ENCODE results near the gene SERPINE3. TPM values are rescaled to one million over a fixed set of nuclear protein-coding genes. Genes with fewer than 3 reads are reported as not detected.

SERPINE3 gene
- total RNA-seq, 1 experiment from 2014 or later: not detected

DNA sequence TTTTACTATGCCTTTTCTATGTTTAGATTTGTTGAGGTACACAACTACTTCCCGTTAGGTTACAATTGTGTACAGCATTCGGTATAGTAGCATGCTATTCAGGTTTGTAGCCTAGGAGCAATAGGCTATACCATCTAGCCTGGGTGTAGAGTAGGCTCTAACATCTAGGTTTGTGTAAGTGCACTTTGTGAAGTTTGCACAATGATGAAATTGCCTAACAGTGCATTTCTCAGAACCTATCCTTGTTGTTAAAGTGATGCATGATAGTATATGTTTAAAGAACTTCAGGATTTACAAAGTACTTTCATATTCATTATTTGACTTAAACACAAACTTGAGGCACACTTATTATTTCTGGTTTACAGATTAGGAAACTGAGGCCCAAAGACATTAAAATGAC is 11.5 kb upstream of the SERPINE3 start:
- no peak for DNase-seq (ENCODE audit: extremely low read depth, low read depth)

DNA sequence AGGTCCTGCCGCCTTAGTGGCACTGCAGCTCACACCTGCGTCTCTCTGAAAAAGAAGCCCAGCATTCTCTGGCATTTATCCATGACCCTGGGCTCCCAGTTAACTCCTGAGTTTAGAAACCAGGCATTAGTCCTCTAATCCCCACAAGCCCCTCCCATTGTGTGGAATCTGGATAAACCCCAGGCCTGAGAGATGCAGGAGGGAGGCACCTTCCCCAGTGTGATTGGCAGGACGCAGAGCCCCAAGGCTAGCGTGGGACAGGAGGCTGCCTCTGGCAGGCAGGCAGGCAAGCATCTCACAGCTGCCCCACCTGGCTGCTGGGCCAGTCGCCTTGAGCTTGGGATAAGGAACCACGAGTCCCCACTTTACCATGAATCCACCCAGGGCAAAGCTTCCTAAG is 11.0 kb upstream of the SERPINE3 start:
- DNase-seq (ENCODE audit: extremely low read depth, low read depth): no peak

DNA sequence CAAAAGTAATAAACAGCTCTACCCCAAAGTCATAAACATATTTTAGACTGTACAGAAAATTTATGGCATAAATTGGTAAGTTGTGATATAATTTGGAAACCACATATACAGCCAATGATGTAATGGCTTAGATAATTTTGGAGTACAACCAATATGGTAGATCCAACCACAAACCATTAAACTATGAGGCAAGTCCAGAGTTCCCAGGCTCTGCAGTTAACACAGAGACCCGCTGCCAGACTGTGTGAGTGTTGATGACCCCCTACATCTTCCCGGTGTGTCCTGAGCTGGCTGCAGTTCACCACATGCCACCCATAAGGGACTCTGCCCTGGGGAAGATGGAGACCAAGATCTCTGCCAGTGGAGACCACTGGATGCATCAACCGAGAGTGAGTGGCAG is 9.9 kb upstream of the SERPINE3 start:
- no peak for DNase-seq (ENCODE audit: extremely low read depth, low read depth)

DNA sequence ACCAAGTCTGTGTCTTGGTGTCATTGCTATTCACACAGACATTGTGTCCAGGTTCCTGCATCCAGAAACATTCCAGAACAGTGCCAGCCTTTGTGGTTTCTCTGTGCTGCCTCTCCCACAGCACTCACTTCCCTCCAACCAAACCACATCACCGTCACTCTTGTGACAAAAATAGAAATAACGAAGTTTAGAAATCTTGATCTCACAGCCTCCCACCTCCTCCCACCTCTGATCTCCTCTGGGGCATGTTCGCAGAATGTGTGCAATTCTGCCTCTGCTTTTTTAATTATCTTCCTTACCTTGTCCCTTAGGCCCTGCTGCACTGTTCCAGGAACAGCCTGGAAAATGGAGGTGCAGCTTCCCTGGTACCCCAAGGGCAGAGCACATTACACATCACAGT is 8.7 kb upstream of the SERPINE3 start:
- DNase-seq (ENCODE audit: extremely low read depth, low read depth): no peak

DNA sequence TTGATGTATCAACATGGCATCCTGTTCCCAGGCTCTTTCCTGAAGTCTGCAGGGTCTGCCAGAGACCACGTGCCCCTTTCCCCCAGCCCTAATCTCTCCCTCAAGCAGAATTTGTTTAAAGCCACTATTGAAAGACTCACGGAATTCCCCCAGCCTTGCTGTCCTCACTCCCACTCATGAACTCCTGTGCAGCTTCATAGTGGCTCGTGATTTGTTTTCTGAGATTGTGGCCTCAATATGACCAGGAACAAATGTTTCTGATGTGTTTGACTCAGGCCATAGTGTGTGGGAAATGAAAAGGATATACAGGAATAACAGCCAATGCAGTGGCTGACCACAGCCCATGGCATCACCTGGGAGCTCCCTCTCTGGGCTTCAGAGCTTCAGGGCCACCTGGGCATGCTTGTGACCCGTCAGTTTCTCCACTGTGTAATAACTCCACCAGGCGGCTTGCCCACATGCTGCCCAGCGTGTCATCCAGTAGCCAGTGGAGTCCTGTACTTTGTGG is 8.1 kb upstream of the SERPINE3 start:
- DNase-seq (ENCODE audit: extremely low read depth, low read depth): no peak

DNA sequence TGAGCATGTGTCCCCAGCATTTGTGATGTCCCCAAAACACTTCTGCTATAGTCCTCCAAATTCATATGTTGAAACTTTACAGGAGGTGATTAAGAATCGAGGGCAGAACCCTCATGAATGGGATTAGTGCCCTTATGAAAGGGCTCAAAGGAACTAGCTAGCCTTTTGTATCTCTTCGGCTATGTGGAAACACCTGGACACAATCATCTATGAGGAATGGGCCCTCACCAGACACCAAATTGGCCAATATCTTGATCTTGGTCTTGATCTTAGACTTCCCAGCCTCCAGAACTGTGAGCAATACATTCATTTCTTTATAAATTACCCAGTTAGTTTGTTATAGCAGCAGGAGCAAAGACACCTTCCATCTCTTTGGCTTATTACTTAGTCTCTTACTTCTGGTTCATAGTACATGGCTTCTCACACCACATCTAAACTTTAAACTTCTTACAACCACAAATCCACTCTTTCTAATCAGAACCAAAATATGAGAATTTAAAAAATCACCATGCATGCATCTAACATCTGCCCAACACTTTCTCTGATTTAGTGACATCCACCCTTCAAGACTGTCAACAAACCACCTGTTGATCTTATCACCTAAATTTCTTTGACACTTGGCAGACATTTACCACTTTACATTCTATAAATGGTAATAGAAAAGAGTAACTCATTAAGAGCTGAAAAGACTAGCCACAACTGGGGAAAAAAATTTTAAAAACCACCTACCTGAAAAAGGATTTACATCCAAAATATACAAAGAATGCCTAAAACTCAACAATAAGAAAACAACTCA is 6.7 kb upstream of the SERPINE3 start:
- no peak for DNase-seq (ENCODE audit: extremely low read depth, low read depth)

DNA sequence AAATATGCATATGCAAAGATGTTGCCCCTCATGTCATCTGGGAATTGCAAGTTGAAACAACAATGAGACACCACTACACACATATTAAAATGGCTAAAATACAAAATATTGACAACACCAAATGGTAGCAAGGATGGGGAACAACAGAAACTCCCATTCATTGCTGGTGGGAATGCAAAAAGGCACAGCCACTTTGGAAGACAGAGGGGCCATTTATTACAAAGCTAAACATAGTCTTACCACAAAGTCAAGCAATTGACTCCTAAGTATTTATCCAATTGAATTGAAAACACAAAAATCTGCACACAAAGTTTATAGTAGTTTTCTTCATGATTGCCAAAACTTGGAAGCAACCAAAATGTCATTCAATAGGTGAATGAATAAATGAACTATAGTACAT is 6.1 kb upstream of the SERPINE3 start:
- DNase-seq (ENCODE audit: extremely low read depth, low read depth): no peak

DNA sequence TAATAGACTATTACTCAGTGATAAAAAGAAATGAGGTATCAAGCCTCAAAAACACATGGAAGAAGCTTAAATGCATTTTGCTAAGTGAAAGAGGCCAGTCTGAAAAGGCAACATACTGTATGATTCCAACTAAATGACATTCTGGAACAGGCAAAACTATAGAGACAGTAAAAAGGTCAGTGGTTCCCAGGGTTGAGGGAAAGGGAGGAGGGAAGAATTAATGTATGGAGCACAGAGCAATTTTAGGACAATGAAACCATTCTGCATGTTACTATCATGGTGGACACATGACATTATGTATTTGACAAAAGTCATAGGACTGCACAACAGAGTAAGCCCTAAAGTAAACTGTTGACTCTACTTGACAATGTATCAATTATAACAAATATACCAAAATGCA is 5.7 kb upstream of the SERPINE3 start:
- DNase-seq (ENCODE audit: extremely low read depth, low read depth): no peak

DNA sequence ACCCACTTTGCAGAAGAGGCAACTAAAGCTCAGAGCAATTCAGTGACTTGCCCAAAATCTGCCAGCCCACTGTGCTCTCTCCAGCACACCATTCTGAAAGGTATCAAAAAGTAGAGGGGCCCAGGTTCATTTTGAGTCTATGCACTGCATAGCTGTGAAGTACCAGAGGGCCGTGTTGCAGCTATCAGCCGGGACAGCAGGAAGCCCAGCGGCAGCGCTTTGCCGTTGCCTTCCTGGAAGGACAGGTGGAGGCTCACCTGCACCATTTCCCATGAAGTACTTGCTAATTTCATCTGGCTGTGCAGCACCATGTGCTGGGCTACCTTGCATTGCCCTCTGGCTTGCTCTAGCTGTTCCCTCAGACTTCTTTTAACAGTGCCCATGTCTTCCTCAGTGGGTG is 2.7 kb upstream of the SERPINE3 start:
- no peak for DNase-seq (ENCODE audit: extremely low read depth, low read depth)

DNA sequence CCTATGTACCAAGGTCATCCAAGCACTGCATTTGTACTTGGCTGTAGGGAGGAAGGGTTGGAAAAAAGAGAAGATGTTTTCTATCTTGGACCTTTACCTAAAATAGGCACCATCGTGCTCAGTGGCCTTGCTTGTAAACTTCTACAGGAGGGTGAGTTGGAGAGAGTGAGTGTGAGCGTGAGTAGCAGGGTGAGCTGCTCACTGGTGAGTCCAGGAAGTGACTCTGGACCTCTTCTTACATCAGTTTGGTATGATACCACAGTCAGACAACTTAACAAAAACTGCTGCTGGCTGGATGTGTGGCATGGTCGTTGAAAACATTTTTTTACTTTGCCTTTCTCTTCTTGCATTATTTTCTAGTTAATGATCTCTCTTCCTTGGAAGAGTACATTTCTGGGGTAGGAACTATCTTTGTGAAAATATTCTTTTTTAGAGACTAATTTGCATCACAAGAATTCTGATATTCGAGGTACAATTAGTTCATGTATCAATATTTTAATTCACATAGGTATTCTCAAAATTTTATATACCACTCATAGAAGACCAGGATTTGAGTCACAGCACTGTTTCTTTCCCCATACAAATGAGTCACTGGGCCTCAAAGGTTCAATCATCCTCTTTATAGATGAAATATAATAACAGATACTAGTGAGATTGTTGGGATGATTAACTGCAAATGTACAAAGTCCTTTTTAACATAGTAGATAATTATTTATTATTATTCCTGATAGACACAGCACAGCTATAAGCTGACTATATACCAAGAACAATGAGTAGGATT is 651 bp downstream of the SERPINE3 start:
- no peak for DNase-seq (ENCODE audit: extremely low read depth, low read depth)

DNA sequence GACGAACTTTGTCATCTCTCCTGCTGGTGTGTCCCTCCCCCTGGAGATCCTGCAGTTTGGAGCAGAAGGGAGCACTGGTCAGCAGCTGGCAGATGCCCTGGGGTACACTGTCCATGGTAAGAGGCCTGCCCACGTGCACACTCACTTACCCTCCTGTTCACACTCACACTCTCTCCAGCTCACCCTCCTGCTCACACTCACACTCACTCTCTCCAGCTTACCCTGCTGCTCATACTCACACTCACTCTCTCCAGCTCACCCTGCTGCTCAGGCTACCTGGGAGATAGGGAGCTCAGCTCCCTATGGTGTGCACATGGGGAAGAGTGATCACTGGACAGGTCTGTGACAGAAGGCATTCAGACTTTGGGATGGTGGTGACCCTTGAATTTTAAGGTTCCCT is 1.7 kb downstream of the SERPINE3 start:
- DNase-seq (ENCODE audit: extremely low read depth, low read depth): no peak

DNA sequence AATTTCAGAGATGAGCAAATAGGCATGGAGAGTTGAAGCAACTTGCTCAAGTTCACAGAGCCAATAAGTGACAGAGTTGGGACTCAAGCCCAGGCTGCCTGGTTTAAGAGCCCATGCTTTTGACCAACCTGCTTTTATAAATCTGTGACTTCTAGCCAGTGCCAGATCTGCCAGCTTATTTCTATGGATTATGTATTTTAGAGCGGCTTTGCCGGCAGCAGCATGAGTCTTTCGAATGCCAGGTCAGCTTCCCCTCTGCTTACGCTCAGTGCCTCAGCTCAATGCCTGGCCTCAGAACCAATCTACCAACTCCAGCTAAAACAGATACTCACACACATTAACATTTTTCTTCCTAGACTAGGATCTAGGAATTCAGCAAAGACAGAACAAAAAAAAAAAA is 2.3 kb downstream of the SERPINE3 start:
- no peak for DNase-seq (ENCODE audit: extremely low read depth, low read depth)

DNA sequence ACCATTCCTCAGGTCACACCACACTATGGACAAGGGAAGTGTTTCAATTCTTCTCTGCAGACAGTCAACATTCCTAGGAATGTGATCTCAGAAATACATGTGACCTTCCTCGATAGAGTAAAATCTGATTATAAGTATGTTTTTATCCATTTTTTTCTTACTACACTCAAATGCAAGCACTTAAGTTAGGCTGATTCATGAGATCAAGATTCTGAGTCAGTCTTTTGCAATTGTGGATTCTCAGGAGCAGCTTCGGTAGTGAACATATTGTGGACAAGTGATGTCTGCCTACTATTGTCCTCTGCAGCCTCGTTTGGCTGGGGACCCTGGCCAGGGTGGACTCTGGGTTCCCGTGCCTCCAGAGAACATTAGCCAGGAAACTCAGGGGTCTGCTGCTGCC is 3.2 kb downstream of the SERPINE3 start:
- no peak for DNase-seq (ENCODE audit: extremely low read depth, low read depth)

DNA sequence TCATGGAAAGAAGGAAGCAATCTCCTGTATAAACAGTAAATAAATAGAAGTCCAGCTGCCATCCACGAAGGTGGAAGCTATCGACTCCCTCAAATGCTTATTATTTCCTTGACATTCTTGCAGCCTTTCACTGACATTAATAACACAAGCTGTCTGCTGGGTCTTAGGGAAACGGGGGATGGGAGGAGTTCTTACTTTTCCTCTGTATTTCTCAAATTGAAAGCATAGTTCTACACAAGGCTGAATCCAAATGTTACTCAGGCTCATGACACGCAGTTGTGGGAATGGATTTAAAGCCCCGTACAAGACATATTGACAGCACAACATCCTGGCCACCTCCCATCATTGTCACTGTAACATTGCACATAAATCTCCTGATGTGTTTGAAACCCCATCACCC is 4.0 kb downstream of the SERPINE3 start:
- DNase-seq (ENCODE audit: extremely low read depth, low read depth): no peak

DNA sequence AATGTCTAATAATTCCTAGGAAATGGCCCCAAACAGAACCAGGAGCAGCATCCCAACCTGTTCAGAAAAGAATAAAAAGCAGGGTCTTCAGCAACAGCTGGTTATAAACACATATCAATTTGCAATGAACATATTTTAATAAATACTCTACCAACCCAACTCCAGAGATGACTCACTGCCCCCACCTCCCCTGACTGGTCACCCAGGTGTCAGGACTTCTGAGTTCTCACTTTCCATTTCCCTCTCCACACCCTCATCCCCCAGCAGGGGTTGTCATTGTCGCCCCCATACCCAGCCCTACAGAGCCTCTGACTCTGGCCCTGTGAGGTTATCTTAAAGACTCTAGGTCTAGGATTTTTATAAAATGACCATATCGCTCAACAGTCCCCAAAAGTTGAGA is 6.9 kb downstream of the SERPINE3 start:
- DNase-seq (ENCODE audit: extremely low read depth, low read depth): no peak

DNA sequence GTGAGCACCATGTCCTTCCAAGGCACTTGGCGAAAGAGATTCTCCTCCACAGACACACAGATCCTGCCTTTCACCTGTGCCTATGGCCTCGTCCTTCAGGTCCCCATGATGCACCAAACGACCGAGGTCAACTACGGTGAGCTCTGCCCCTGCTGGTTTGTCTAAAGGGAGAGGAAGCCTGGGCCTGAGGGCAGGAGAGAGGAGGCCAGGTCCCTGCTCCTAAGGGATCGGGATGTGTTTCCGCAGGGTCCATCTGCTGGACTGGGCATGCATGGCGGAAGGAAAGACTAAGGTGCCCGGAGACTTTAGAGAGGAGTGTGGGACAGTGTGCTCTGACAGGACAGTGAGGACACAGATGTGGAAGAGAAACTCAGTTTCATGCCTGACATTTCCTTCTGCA is 7.6 kb downstream of the SERPINE3 start:
- DNase-seq (ENCODE audit: extremely low read depth, low read depth): no peak

DNA sequence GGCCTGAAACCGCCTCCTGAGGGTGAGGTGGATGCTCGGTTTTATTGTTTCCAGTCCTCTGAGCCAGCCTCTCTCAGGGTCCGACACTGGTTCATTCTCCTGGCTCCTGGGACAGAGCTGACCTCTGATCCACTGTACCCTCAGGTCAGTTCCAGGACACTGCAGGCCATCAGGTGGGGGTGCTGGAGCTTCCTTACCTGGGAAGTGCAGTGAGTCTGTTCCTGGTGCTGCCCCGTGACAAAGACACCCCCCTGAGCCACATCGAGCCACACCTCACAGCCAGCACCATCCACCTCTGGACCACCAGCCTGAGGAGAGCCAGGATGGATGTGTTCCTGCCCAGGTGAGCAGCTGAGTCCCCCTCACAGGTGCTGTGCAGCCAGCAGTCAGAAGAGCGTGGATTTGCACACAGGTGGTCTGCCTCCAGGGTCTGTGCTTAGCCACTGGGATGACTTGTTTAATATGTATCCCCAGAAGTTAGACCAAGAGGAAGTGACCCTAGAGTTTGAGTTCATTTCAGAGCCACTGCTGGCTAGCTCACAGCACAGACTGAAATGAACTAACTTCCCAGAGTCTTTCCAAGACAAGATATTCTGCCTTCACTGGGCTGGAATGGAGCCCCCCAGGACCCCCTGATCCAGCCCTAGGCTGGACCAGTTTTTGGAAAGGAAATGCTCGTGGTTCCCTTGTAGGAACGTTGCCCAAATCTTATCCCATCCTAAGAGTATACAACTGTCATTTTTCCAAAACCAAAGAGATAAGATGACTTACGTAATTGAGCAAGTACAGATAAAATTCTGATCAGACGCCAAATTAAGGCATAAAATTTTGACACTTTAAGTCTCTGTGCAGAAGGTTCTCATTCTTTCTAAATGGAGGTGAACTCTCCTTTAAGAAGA is 8.8 kb downstream of the SERPINE3 start:
- no peak for DNase-seq (ENCODE audit: extremely low read depth, low read depth)

DNA sequence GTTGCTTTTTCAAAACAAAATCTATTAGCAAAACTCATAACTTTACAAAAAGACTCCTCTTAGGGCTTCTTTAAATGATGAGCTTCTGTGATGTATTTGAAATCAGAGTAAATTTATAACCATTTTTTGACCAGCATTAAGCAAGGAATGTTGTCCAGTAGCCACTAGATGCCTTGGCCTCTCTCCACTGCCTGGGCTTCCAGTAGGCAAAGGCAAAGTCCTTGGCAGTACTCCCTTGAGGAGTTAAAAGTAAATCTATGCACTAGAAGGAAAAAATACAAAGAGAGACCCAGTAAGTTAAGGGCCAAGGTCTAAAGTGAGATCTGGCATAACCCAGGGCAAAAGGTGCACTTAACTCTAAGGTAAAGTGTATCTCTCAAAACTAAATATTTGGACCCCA is 9.5 kb downstream of the SERPINE3 start:
- no peak for DNase-seq (ENCODE audit: extremely low read depth, low read depth)

DNA sequence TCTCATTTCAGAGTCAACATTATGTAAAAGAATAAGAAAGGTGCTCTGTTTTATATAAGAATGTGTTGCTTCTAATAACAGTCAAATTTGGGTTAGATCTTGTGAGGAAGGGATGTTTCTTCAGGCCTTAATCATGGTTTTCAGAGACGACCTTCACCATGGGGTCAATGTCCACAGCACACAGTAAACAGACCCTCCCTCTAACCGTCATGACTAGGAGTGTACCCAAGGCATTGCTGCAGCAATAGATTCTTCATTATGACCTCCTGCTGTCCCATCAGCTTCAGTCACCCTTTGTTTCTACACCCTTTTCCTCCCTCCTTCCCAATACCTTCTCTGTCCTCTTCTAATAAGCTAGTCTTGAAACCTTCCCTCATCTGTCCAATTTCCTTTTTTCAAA is 15.7 kb downstream of the SERPINE3 start:
- DNase-seq (ENCODE audit: extremely low read depth, low read depth): no peak

DNA sequence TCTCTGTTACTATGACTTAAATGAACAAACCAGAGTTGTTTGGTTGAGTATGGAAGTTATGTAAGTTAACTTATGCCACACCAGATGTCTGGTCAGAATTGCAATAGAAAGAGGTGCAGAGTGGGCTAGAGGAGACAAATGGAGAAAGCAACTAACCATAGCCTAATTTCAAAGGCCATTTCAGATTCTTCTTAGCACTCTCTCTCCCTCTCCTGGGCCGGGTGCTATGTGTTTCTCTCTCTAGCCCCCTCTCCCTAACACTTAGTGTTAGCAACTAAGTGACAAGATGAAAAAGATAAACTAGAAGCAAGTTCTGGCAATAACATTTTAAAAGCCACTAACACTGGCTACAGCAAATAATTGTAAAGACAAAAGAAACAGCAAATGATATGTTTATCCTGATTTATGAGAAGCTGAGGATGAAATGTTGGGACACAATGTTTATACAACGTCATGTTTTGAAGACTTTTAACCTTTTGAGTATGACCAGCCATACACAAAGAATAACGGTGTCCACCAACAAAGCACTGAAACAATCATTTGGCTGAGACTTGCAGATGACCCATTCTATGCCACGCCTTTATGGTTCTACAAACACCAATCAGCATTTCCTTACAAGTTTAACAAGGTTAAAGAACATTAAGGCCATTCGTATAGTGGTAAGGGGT is 18.6 kb downstream of the SERPINE3 start:
- DNase-seq (ENCODE audit: extremely low read depth, low read depth): no peak

DNA sequence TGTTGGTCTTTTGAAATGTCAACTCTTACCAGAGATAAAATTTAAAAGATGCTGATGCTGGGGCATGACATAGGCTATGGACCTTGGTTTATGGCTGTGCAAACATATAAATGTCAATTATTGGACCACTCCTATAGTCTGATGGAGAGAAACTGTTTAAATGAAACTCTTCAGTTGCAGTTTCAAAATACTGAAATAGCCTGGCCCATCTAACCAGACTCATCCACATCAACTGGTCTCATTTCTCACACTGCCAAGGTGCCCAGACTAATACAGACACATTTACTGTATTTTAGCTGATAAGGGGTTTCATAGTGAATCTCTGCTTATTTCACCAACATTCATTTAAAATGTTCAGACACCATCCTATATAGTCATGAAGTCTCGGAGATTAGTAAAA is 19.9 kb downstream of the SERPINE3 start:
- no peak for DNase-seq (ENCODE audit: extremely low read depth, low read depth)

Measured in NCI-H460 (cell line).